Activated naive CD4-positive, alpha-beta T cell treated with Interleukin-2 at 50 U/mL for 16 hours (primary cell): Measurements from ENCODE around the gene ITGB8.

Source experiments
- DNase-seq: peaks from one replicate; pipeline ENCODE4 v3.0.0-alpha.2; 2020

The ITGB8 gene

DNA sequence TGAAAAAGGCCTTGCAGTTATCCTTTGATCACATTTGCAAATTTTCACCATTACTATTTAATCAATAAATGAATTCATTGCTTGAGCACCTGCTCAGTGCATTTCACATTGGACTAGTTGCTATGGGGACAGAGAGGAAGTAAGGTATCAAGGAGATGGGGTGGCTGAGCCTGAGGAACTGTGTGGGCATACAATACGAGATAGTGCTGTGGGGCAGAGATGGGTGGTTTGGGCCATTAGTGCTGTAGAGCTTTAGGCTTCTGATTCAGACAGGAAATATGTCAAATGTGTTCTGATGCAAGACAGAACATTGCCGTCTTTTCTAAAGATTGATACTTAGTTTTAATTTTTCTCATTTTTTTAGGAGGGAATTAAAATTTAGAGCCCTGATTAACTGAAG is 13.2 kb downstream of the ITGB8 start:
- DNase-seq, result no peak

DNA sequence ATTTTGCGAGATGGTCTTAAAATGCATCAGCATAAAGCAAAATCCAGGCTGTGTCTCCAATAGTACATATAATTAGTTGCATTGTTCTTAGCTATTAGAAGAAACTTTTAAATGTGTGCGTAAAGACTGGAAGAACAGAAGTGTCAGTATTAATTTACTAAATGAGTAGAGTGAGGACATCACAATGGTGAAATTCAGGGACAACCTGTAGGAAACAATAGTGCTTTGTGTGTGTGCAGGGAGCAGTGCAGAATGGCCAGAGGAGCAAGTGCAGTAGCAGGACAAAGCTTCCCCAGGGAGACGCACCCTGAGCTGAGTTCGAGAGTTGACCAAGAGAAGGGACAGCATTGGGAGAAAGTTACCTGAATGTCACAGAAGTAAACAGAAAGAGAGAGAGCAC is 13.7 kb downstream of the ITGB8 start:
- no peak for DNase-seq

DNA sequence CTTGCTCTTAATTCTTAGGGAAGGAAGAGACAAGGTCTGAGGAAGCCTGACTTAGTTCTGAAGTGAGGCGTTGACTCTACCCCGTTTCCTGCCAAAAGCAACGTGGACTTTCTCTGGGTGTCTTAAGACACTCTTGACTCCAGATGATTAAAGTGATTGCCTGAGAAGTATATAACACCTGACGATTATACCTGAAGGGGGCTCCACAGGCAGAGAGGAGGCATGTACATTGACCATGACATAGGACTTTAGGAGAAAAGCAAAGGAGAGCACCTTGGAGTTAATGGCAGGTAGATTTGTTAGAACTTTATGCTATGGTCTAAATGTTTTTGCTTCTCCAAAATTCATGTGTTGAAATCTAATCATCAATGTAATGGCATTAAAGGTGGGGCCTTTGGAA is 15.9 kb downstream of the ITGB8 start:
- DNase-seq, result no peak

DNA sequence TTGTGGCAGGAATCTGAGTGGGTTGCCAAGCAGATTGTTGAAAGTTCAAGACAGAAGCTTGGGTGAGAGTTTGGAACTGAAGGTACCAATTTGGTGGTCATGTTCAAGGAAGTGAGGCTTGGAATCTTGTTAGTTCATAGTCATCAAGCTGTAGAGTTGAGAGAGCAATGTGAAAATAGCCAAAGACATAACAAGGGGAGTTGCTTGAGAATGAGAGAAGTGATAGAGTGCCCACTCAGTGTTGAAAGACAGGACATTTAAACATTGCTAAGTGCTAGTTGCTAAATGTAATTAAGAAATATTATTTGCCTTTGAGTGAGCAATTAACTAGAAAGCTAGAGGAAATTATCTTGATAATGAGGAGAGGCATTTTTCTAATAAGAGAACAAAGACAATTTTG is 17.0 kb downstream of the ITGB8 start:
- DNase-seq, result no peak

DNA sequence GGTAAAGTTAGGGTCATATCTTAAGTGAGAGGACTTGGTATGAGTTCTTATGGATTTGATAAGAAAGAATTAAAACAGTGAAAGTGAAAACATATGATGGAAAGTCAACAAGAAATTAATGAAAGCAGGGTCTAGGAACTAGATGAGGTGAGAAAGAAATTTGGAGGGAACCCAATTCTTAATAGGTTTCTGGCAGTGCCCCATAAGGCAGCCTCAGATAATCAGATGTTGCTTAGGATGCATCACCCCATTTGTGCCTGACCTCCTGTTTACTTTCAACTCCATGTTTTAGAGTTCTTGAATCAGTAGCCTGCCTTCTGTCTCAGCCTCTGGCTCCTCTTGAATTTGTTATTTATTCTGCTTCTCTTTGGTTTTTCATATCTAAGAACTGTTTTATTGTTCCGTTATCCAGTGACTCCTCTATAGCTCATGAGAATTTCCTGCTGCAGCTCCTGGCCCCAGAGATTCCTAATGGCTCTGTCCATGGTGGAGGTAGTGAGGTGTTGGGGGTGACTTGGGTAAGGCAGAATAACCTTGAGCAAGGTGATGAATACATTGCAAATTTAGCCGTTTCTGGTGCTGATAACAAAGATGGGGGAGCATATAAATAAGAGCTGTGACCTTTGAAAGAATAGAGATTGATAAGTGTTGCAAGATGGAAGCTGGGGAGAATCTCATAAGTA is 17.6 kb downstream of the ITGB8 start:
- DNase-seq, result no peak

DNA sequence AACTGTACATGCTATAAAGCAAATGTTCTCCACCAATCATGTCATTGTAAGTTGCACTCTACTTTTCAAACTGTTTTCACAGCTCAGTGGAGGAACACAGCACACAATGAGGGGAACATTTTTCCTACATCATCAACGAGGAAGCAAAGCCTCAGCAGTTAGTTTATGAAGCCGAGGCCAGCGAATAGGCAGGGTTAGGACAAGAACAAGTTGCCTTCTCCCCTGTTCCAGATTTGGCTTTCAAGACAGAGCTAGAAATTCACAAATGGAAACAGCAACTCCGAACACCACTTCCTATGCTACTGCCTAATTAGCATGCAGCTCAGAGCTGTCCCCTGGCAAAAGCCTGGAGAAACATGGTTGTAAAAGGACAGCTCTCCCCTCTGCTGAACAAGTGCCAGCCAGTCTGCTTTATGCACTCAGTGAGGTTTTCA is 19.8 kb downstream of the ITGB8 start:
- DNase-seq, result no peak

DNA sequence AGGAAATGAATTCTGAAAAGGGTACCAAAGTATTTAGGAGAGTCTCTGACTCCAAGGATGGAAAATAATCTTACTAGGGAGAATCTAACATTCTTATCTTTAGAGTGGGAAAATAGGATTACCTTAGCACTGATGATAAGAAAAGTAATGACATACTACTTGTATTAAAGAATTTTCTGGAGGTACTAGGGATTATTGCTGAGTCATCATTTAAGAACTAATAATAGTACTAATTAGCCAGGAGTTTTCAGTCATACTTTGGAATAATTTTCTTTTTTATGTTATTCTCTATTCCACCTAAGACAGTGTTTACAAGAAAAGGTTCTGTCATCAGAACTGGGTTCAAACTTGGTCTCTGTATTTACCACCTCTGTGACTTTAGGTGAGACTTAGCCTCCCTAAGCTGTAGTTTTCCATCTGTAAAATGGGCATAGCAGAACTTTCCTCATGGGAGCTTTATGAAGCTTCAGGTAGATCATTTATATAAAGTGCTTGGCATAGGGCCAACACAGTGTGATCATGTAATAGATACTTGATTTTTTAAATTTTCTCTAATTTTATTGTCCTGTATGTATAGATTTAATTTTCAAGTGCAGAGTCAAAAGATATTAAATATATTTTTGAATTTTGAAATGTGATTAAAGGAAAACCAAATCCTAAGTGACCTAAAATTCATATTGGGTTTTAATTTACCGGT is 20.4 kb downstream of the ITGB8 start:
- DNase-seq, result no peak

DNA sequence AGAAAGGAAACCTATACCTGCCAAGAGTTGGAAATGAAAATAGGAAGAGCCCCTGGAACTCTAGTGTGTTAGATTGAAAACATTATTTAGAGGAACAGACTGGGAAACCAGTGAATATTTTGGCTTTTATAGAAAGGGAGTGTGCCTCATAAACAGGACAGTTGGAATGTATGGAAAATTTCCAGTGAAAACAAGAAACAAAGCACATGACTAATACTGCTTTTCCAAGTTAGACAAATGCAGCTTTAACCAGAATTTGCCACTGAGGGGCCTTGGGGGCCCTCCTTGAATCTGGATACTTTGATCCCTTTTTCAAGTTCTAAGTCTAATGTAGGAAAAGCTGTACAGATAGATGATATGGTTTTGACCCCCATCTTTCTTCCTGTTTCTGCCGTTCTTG is 21.2 kb downstream of the ITGB8 start:
- no peak for DNase-seq

DNA sequence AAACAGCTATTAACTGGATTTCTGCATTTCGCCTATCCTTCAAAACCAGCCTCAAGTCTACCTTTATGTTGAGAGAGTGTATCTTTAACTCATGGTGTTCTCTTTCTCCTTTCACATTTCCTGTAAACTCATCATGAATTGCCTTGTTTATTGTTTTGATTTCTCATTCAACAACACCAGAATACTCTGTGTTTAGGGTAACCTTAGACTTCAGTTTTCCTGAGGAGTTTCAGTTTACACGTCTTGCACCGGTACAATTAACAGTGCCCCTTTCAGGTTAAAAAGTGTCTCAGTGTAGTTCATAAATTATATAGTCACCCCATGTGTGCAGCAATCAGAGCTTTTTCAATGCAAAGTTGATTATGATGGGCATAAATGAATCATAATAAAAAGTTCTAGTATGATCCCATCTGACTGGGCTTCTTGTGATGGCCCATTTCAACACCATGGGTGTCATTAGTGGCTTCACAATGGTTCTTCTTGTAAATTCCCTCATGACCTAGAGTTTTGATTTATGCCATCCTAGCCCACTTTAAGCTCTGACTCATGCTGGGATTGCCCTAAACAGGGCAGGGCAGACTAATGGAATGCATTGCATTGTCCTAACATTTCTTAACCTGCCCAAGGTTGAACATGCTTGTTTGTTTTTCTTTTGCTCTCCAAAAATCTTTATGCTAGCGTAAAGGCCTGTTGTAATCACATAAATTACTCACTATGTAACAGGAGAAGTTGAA is 22.0 kb downstream of the ITGB8 start:
- DNase-seq, result no peak

DNA sequence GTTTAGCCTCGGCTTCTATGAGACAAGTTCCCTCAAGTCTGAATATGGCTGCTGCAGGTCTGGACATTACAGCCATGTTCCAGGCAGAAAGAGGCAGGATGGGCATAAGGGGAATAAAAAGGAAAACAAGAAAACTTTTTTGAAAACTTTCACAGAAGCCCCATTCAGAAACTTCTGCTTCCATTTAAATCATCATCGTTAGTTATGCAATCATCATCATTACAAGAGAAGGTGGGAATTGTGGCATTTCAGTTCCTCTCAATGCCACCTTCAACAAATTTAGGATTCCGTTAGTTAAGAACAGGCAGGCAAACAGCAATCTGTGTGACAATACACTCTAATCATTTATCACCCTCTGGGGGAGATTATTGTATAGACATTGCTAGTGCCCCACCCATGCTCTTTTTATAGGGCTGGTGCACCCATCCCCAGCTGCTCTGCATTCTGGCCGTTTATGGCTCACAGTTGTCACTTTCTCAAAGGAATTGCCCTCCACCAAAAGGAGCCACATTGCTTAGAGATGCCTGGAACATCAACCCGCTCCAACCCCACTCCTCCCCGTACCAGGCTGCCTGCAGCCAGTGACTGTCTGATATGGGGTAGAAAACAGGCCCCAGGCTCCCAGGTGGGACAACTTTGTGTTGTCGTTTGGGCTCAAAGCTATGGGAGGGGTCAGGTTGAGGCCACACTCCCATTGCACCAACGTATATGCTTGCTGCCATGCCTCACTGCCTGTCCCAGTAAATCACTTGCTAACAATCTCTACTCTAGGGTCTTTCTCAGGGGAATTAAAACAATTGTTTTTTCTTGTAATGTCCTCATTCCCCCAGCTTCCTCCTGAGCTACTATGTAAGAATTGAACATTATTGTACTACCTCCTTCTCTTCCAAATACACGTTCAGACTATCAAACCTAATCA is 24.2 kb downstream of the ITGB8 start:
- DNase-seq, result no peak

DNA sequence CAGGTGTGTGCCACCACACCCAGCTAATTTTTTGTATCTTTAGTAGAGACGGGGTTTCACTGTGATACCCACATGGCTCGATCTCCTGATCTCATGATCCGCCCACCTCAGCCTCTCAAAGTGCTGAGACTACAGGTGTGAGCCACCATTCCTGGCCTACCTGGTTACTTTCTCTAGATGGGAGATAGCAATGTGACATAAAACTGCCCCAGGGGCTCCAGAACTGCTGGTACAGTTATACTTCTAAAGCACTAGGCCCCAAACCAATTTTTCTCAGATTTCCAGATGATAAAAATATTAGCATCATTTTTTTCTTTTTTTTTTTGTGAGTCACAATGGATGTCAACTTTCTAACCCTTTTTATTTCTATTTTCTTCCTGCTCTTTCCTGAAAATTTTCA is 27.4 kb downstream of the ITGB8 start:
- no peak for DNase-seq

DNA sequence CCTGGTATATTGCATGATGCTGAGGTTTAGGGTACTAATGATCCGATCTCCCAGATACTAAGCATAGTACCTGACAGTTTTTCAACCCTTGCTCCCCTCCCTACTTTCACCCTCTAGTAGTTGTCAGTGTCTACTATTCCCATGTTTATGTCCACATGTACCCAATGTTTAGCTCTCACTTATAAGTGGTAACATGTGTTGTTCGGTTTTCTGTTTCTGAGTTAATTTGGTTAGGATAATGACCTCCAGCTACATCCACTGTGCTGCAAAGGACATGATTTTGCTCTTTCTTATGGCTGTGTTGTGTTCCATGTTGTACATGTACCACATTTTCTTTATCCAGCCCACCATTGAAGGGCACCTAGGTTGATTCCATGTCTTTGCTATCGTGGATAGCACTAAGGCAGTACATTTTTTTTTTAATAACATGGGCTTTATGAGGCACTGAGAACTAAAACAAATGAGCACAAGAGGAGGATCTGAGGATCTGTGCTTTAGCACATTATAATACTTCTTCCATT is 28.1 kb downstream of the ITGB8 start:
- DNase-seq, result no peak

DNA sequence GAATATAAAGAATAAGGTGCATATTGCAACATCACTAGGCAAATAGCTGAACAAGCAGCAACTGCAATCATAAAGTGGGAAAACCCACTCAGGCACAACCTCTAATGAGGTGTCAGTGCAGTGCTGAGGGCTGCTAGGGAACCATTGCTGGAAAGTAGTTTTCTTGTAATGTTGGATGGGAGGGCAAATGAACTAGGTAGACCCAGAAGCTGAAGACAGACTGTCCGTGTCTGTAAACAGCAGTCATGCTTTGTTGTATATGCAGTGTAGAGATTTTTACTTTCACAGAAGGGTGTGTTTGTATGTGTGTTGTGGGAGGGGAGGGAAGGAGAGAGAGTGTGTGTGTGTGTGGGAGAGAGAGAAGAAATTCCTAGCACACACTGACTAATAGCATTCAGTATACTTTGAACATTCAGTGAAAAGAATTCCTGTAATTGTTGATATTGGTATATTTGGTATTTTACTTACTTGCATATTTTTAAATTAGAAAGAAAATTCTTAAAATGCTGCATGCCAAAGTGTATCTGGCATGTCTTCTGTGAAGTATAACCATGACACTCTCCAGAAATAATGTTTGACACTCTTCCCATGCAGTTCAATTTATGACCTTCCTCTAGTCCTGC is 28.8 kb downstream of the ITGB8 start:
- DNase-seq, result no peak

DNA sequence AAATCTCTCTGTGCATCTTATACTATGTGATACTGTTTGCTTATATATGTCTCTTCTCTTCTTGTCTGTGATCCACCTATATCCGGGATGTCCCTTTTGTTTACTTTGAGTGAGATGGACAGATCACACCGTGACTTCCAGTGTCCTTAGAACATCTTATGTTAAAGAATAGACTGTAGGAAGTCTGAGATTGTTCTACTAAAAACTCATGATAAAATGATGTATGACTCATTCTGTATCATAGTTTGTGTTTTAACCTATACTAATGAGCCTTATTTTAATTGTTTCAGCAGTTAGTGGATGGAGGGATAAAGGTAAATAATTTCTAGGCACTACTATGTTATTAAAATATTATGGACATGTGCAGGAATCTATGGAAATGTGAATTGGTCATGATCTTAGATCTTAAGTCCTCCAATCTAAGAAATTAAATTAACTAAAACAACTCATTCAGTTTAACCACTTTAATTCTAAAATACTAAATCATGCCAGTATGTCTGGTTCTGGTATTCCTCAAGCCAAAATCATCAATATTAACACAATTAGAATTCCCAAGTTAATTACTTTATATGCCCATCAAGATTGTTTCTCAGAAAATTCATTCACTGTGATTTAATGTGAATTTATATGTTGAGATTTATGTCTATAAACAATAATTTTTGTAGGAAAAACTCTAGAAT is 32.0 kb downstream of the ITGB8 start:
- no peak for DNase-seq

DNA sequence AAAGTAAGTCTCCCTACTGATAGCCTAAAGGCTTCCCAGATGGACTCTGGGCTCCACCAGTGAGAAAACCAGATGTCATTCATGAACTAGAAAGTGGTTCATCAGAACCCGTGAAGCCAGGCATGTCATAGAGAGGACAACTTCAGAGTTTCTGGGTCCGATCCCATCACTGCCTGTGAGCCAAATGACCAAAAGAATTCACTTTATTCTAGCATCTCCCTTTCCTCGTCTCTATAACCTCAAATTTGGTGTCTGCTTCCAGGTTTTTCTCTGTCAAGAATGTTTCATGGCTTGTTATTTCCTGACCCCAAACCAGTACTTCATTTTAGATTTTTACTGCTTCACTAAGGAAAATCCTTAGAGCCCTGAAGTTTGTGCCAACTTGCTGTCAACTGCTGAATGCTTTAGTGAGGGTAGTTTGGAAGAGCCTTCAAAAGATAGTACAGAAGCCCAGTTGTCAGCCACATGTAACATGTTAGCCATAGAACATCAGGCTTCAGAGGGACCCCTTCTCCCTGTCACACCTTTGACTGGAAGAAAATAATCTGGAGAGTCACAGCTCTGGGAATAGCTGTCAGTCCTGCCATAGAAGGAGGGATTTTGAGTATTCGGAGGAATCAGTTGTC is 34.0 kb downstream of the ITGB8 start:
- no peak for DNase-seq

DNA sequence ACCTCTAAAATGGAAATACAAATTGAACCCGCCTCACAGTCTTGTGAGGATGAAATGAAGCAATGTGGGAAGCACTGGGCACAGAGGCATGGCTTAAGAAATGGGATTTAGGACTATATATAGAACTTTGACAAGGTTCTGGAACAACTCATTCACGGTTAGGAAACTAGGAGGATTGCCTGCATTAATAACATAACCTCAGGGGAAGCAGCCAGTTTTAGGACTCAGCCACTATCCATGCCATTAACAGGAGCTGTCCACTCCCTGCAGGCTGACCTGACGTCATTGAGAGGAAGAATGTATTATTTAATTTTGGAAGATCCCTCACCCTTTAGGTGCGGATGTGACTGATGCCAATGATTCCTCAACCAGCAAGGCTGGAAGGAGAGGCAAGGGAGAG is 34.8 kb downstream of the ITGB8 start:
- DNase-seq, result no peak

DNA sequence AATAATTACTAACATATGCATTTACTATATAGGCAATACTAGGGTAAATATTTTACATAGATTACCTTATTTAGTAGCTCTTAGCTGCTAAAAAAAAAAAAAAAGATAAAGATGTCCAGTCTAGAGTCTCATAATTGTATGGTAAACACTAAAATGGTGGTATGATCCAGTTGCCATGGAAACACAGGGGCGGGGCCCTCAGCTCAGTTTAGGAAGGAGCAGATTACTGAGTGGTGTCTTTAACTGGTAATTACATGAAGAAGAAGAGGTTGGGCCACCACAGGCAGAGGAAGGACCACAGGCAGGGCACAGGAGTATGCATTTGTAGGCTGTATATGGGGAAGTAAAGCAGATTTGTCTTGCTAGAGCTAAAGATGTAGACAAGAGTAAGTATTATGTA is 43.7 kb downstream of the ITGB8 start:
- DNase-seq, result no peak

DNA sequence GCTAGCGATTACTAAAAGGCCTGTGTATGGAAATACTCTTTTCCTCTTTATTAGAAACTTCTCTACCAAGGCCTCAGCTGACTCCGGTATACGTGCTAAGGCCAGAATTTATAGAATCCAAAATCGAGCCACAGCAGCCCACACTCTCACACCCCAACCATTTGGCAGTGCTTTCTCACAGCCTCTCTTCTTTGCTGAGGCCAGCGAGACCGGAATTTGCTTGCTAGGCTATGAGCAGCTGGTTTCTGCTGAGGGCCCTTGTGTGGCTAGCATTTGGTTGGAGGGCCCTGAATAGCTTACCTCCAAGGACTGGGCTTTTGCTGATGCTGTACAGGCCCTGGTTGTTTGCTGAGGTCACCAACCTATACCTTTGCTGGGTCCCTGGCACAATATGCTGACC is 46.1 kb downstream of the ITGB8 start:
- no peak for DNase-seq

DNA sequence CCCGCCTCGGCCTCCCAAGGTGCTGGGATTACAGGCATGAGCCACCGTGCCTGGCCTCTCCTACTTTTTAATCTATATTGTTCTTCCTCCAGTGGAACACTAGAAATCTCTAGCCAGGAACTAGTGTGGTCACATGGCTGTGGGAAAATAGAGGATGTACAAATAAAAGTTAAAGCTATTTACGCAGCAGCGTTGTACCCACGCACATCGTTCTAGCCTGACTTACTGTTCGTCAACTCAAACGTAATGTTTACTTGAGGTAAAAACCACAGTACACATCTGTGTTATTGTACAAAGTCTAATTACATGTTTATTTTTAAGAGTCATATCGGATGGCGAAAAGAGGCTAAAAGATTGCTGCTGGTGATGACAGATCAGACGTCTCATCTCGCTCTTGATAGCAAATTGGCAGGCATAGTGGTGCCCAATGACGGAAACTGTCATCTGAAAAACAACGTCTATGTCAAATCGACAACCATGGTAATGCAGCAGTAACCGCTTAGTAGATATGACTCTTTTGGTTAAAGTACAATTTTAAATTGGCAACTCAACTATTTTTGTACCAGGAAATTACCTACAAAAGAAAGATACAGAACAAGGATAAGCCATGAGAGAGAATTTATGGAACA is 50.8 kb downstream of the ITGB8 start:
- DNase-seq, result no peak

DNA sequence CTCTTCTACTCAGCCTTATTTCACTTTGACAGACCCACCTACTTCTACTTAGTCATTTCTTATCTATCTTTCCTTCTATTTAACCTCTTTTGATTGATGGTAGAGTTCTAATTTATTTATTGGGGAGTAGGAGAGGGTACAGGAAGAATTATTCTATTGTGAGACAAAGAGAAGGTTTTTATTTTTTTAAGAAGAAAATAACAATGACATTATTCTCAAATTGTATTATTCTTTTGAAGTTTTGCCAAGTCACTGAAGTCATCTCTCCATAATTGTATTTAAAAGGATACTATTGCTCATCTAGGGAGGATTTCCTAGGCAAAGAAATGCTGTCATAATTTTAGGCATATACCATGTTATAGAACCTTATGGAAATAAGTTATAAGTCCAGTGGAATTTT is 52.7 kb downstream of the ITGB8 start:
- DNase-seq, result no peak

DNA sequence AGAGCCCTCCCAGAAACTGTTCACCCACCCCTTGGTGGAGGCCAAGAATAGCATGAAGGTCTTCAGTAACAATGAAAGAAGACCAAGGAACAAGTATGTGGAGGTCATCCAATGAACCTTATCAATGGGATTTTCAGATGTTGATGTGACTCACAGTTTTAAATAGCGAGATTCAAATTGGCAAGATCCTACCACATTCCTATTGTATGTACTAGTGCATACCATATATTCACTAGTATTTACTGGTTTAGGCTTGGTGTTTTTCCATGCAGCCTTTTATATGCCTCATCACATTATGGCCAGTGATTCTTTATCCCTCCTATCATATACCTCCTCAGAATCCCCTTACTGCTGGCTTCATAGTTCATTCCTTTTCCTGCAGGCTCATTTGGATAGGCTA is 54.4 kb downstream of the ITGB8 start:
- no peak for DNase-seq
